B cell (primary cell): Measurements from ENCODE around the gene TNFRSF19. TPM values are rescaled to one million over a fixed set of nuclear protein-coding genes. Genes with fewer than 3 reads are reported as not detected.

Source experiments
- ATAC-seq: fragments of 200-7000 bp; cut with Tn5 transposase; one replicate; pipeline ENCODE4 v1.10.0; 2021; ENCODE audit warnings: low read depth, mild to moderate bottlenecking, moderate number of reproducible peaks, moderate library complexity
- CTCF ChIA-PET: fragments of 350-600 bp; sonication (Branson Sonifier 250); formaldehyde crosslinking; loops from one replicate; lab custom pipeline; 2021; ENCODE audit warnings: antibody characterized with exemption, inconsistent platforms; lab: Charles Lee
- POLR2A ChIA-PET: fragments of 350-600 bp; sonication (Branson Sonifier 250); formaldehyde crosslinking; loops from one replicate; lab custom pipeline; 2021; ENCODE audit warnings: antibody characterized with exemption; lab: Charles Lee
- DNase-seq: peaks from one replicate; pipeline ENCODE4 v3.0.0; 2013
- H2AFZ ChIP-seq: 2 replicates; pipeline ENCODE4 v1.6.1; 2012; ENCODE audit warnings: mild to moderate bottlenecking, low read depth, low read length; ENCODE audit not compliant: insufficient read depth, poor library complexity, severe bottlenecking
- H3K27ac ChIP-seq, 2 donors: 1 replicate in 1 of 2; 2 replicates in 1 of 2; pipeline ENCODE4 v1.5.1; 2012 to 2013; ENCODE audit warnings: low read length in 2 of 2, mild to moderate bottlenecking in 2 of 2, moderate library complexity in 1 of 2
- H3K27me3 ChIP-seq, 4 experiments: fragments of 200-600 bp in 1 of 4; sonication (generic) in 1 of 4; replicated peaks in 1 of 4; 1 replicate in 2 of 4; 2 replicates in 2 of 4; pipeline versions ENCODE4 v1.6.1 to v1.7.0; 2013 to 2016; ENCODE audit warnings: low read length in 3 of 4, mild to moderate bottlenecking in 2 of 4, mixed read lengths in 1 of 4, moderate library complexity in 1 of 4; ENCODE audit not compliant: insufficient read depth in 4 of 4, control insufficient read depth in 3 of 4; ENCODE audit errors: control extremely low read depth in 1 of 4
- H3K36me3 ChIP-seq, 2 experiments: replicated peaks in 1 of 2; 1 replicate in 1 of 2; 2 replicates in 1 of 2; pipeline versions ENCODE4 v1.6.1 to v1.7.1; 2013; ENCODE audit warnings: low read length in 1 of 2; ENCODE audit not compliant: insufficient read depth in 2 of 2, control insufficient read depth in 1 of 2; ENCODE audit errors: control extremely low read depth in 1 of 2, extremely low read depth in 1 of 2
- H3K4me1 ChIP-seq, 2 donors: fragments of 200-600 bp in 1 of 2; sonication (generic) in 1 of 2; 1 replicate in 1 of 2; 2 replicates in 1 of 2; pipeline versions ENCODE4 v1.5.1 to v1.6.1; 2013 to 2017; ENCODE audit warnings: low read length in 2 of 2; ENCODE audit not compliant: control insufficient read depth in 2 of 2, insufficient read depth in 2 of 2
- H3K4me2 ChIP-seq: replicated peaks from 2 replicates; pipeline ENCODE3; 2012; ENCODE audit warnings: mild to moderate bottlenecking, low read depth, low read length; ENCODE audit not compliant: poor library complexity, severe bottlenecking
- H3K4me3 ChIP-seq, 5 experiments: fragments of 200-600 bp in 1 of 5; sonication (generic) in 1 of 5; 1 replicate in 3 of 5; 2 replicates in 2 of 5; pipeline versions ENCODE4 v1.5.1 to v1.7.0; 2011 to 2016; ENCODE audit warnings: low read length in 4 of 5, mild to moderate bottlenecking in 4 of 5, low read depth in 2 of 5, control low read depth in 1 of 5, moderate library complexity in 1 of 5; ENCODE audit not compliant: insufficient read depth in 1 of 5; ENCODE audit errors: control extremely low read depth in 1 of 5, extremely low read depth in 1 of 5
- H3K79me2 ChIP-seq: fragments of 200-600 bp; sonication (generic); one replicate; pipeline ENCODE4 v1.6.0; 2016; ENCODE audit warnings: low read length; ENCODE audit not compliant: control insufficient read depth, insufficient read depth
- H3K9ac ChIP-seq: fragments of 200-600 bp; sonication (generic); 2 replicates; pipeline ENCODE4 v1.6.1; 2017; ENCODE audit warnings: mild to moderate bottlenecking, low read length, moderate library complexity
- H3K9me3 ChIP-seq, 3 donors: one replicate each; pipeline versions ENCODE4 v1.6.1 to v1.7.1; 2013; ENCODE audit warnings: low read length in 2 of 3; ENCODE audit not compliant: control insufficient read depth in 2 of 3, insufficient read depth in 1 of 3; ENCODE audit errors: control extremely low read depth in 1 of 3
- H4K20me1 ChIP-seq: 2 replicates; pipeline ENCODE4 v1.6.0; 2012; ENCODE audit warnings: mild to moderate bottlenecking, low read length; ENCODE audit not compliant: insufficient read depth, control insufficient read depth, poor library complexity, severe bottlenecking
- H3K27ac Mint-ChIP-seq: one replicate; pipeline ENCODE4 v1.8.0; 2021; ENCODE audit warnings: mixed read lengths
- H3K27me3 Mint-ChIP-seq: one replicate; pipeline ENCODE4 v1.8.0; 2021; ENCODE audit warnings: mixed read lengths
- H3K4me1 Mint-ChIP-seq: one replicate; pipeline ENCODE4 v1.8.0; 2021; ENCODE audit warnings: mixed read lengths
- H3K4me3 Mint-ChIP-seq: one replicate; pipeline ENCODE4 v1.8.0; 2021; ENCODE audit warnings: mixed read lengths
- H3K9me3 Mint-ChIP-seq: one replicate; pipeline ENCODE4 v1.8.0; 2022; ENCODE audit warnings: mixed read lengths; ENCODE audit not compliant: insufficient read depth
- CTCF ChIP-seq: fragments of 200-600 bp; IDR thresholded peaks from one replicate; pipeline ENCODE4 v1.8.0; 2022; ENCODE audit warnings: antibody characterized with exemption, mild to moderate bottlenecking
- EZH2 ChIP-seq: IDR thresholded peaks from 2 replicates; pipeline ENCODE4 v1.6.1; 2012; ENCODE audit warnings: borderline replicate concordance, low read depth, mild to moderate bottlenecking, moderate library complexity, low read length; ENCODE audit not compliant: insufficient read depth, poor library complexity, severe bottlenecking
- WGBS: methylation state at CpG from one replicate; pipeline ENCODE4 v1.1.5; 2013; ENCODE audit warnings: missing lambda C conversion rate; ENCODE audit not compliant: insufficient coverage; 5-methylcytosine and 5-hydroxymethylcytosine counted together
- intact Hi-C: fragments of 100-400 bp; cut with micrococcal nuclease; formaldehyde crosslinking; loops from one replicate; pipeline ENCODE4 v1.10.0; 2022
- polyA plus RNA-seq: library from polyadenylated mRNA; depleted of rRNA; stranded (reverse); fragments of >200 nt; gene quantifications from 2 replicates; pipeline ENCODE4 v1.2.3, GENCODE V29; 2012
- total RNA-seq, 2 donors: library from RNA; stranded (reverse); fragments of 120-200 nt in 1 of 2; gene quantifications; 1 replicate in 1 of 2; 2 replicates in 1 of 2; pipeline versions ENCODE4 v1.2.3 to v1.2.4, GENCODE V29; 2013 to 2022

The TNFRSF19 gene
- total and polyA plus RNA-seq, 2 donors (not counting 1 experiment from before 2014, with no cell fraction given), result 0.36 TPM; not detected in 1

GRCh38 chr13:23557043-23557442, 13.2 kb upstream of the TNFRSF19 start:
- no peaks in the 10 kb centered on the region for H4K20me1 ChIP-seq
- TF ChIP-seq CTCF, result no peak
- no peak for TF ChIP-seq EZH2
- ChIA-PET POLR2A (no interaction called here), CTCF (no interaction called here)
- DNase-seq, result no peak
- Mint-ChIP-seq H3K9me3 (no peaks in the 10 kb centered on the region), H3K4me1 (no peaks in the 10 kb centered on the region), H3K27ac (no peak overlapping the region), H3K4me3 (no peak overlapping the region), H3K27me3 (peaks cover 24% of the 10 kb centered on the region)
- ATAC-seq, result no peak
- H3K36me3 ChIP-seq, result no peaks in the 10 kb centered on the region
- no peaks in the 10 kb centered on the region for H3K79me2 ChIP-seq
- H2AFZ ChIP-seq, result no peak overlapping the region
- H3K4me3 ChIP-seq, result no peak overlapping the region
- peaks cover 0 to 18% (median 1%) of the 10 kb centered on the region in 4 experiments for H3K27me3 ChIP-seq
- WGBS, result 97% methylated on average over 5 of the region's 5 CpGs
- no peak overlapping the region for H3K9ac ChIP-seq
- peaks cover 0 to 3% (median 0%) of the 10 kb centered on the region in 3 donors for H3K9me3 ChIP-seq
- no peak overlapping the region for H3K4me2 ChIP-seq
- no peak overlapping the region for H3K27ac ChIP-seq
- no peaks in the 10 kb centered on the region for H3K4me1 ChIP-seq
- intact Hi-C loops, result no loop called here

GRCh38 chr13:23557733-23558132, 12.5 kb upstream of the TNFRSF19 start:
- Histone ChIP-seq H3K36me3 (no peaks in the 10 kb centered on the region), H3K4me1 (no peaks in the 10 kb centered on the region), H3K27ac (no peak overlapping the region), H2AFZ (no peak overlapping the region), H3K9me3 (peaks cover 0 to 3% (median 0%) of the 10 kb centered on the region in 3 donors), H3K4me2 (no peak overlapping the region), H4K20me1 (no peaks in the 10 kb centered on the region), H3K4me3 (no peak overlapping the region), H3K79me2 (no peaks in the 10 kb centered on the region), H3K27me3 (peaks cover 0 to 18% (median 1%) of the 10 kb centered on the region in 4 experiments), H3K9ac (no peak overlapping the region)
- Mint-ChIP-seq H3K9me3 (no peaks in the 10 kb centered on the region), H3K27me3 (peaks cover 23% of the 10 kb centered on the region), H3K4me3 (no peak overlapping the region), H3K4me1 (no peaks in the 10 kb centered on the region), H3K27ac (no peak overlapping the region)
- TF ChIP-seq EZH2 (no peak), CTCF (no peak)
- ATAC-seq, result no peak
- intact Hi-C loops, result no loop called here
- ChIA-PET CTCF (no interaction called here), POLR2A (no interaction called here)
- 93% methylated on average over 2 of the region's 2 CpGs for WGBS
- DNase-seq, result no peak
